Stimulated activated CD4-positive, alpha-beta T cell treated with anti-CD3 and anti-CD28 coated beads, Interleukin-4, amount 100 ng/mL, for 1 hour (primary cell): ENCODE measurements around the gene INPP5A.

Source experiments
- DNase-seq: peaks from one replicate; pipeline ENCODE4 v3.0.0-alpha.2; 2020

INPP5A gene

DNA sequence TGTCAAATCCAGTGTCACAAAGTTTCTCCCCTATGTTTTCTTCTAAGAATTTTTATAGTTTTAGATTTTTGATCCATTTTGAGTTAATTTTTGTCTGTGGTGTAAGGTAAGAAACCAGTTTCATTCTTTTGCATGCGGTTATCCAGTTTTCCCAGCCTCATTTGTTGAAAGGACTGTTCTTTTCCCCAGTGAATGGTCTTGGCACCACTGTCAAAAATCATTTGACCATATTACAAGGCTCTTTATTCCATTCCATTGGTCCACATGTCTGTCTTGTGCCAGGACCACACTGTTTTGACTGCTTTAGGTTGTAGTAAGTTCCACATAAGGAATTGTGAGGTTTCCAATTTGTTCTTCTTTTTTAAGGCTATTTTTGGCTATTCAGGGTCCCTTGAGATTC lies 64.0 kb downstream of the INPP5A start:
- no peak for DNase-seq

- no peak for DNase-seq
Observed at GRCh38 chr10:132602614-132603013, 65.0 kb downstream of the INPP5A start.

DNA sequence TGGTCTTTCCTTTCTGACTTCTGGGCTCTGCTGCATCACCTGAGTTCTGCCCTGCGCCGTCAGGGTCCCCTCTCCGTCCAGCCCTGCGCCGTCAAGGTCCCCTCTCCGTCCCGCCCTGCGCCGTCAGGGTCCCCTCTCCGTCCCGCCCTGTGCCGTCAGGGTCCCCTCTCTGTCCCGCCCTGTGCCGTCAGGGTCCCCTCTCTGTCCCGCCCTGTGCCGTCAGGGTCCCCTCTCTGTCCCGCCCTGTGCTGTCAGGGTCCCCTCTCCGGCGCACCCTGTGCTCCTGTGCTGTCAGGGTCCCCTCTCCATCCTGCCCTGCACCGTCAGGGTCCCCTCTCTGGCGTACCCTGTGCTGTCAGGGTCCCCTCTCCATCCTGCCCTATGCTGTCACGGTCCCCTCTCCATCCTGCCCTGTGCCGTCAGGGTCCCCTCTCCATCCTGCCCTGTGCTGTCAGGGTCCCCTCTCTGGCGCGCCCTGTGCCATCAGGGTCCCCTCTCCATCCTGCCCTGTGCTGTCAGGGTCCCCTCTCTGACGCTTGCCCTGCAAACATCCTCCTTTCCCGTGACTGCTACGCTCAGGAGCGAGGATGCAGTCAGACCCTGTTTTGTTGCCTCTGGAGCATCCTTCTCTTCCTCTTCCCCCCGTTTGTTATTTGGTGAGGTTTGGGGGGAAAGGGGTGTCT lies 66.4 kb downstream of the INPP5A start:
- DNase-seq = no peak

DNA sequence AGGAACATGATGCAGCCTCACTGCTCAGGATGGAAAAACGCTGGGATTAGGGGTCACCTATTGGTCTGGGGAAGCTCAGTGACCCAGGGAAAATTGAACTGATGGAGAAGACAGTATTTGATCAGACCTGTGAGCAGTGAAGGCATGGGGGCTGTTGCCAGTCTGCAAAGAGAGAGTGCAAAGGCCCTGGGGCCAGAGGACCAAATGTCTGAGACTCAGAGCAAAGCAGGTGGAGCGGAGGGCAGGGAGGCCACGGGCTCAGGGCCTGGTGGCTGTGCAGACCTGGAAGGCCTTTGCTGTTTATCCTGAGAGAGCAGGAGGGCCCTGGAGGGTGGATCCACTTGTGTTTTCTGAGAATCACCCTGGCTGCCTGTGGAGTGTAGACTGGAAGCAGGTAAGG lies 67.1 kb downstream of the INPP5A start:
- DNase-seq = no peak

GRCh38 chr10:132605390-132605789 lies 67.8 kb downstream of the INPP5A start:
- DNase-seq = no peak

- DNase-seq = no peak
Observed at GRCh38 chr10:132606031-132606491, 68.5 kb downstream of the INPP5A start.

DNA sequence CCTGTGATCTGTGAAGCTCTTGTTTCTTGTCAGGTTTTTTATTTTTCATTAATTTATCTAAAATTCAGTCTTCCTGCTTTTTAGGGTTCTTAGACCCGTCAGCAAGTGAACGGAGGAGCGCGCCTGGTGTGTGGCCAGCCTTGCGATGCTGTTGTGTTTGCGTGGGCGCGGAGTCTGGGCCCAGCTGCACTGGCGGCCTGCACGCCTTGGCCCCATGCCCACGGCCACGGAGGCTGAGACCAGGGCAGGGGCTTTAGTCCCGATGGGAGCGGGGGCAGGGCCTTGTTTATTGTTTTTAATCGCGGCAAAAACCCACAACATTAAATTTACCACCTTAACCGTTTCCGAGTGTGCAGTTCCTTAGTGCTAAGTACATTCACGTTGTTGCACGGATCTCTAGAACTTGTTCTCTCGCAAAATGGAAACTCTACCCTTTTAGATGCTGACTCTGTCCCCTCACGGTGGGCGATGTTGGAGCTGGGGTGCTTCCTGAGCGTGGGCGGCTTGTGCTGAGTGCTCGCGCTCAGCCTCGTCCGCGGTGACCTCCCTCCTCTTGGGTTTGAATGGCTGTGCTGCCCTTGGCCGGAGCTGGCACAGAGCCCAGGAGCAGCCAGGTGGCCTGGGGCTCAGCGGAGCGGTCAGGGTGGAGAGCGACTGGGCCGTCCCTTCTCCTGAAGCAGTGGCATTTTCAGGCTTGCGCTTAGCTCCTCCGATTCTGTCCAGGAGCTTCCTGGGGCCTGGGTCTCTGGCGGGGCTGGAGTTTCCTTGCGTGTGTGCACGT lies 69.1 kb downstream of the INPP5A start:
- no peak for DNase-seq

GRCh38 chr10:132607491-132607890 lies 69.9 kb downstream of the INPP5A start:
- no peak for DNase-seq

DNA sequence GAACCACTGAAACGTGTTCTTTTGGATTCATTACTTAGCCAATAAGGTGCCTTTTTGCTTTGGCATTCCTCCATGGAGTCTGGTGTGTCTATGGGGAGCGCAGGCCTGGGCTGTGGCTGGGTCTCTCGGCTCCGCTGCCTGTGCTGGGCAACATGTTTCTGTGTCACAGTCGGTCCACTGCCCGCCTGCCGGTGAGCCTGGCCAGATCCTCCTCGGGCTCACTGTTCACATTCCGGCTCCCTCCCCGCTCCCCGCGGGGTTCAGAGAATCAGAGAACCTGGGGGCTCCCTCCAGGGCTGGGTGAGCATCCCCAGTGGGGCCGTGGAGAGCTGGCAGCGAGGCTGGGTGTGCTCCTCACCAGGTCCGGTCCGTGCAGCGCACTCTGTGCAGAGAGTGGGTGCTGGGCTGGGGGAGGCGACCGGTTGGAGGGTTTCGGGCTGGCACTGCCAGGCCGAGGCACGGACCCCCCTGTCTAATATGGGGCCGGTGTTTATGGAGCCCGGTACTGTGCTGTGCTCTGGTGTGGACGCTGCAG lies 70.4 kb downstream of the INPP5A start:
- DNase-seq = no peak

DNA sequence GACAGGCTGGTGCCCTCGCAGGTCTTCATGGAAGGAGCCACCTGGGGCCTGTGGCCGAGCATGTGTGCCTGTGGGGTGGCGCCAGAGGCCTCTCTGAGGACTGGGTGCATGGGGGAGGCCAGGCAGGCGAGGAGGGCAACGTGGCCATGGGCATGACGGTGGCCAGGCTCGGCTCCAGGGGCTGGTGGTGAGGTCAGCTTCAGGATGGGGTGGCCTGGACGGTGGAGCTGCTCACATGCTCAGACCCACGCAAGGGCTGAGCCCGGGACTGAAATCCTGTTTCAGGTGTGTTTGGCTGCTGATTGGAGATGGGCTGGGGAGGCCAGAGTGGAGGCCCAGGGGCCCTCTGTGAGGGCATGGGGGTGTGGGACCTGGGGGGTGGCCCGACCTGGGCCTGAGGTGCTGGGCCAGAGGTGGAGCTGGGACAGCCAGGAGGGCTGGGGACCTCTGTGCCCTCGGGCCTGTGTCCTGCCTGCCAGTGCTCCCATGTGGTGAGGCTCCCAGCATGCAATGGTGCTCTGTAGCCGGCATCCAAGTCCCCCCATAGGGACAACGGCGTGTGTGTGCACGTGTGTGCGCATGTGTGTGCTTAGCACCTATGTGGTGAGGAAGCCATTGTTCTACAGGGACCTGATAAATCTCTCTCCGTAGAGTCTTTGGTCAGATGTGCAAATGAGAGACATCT lies 71.1 kb downstream of the INPP5A start:
- DNase-seq = no peak

DNA sequence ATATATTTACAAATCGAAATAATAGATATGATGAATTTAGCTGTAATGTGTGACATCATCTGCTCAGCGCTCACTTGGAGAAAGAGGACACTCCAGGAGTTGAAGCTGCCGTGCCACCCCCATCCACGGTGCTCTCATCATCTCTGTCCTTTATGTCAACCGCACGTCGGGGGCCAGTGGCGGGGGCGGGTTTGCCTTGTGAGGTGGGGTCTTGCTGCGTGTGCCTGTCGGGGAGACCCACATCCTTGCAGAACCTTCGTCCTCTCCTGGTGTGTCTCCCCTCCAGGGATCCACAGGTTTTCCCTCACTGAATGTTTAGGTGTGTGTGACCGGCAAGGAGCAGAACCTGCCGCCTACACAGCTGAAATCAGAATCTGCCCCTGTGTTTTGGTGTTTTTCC lies 71.6 kb downstream of the INPP5A start:
- DNase-seq = no peak

GRCh38 chr10:132610071-132610701 lies 72.6 kb downstream of the INPP5A start:
- no peak for DNase-seq

- DNase-seq = no peak
Observed at GRCh38 chr10:132611026-132611910, 73.7 kb downstream of the INPP5A start.

DNA sequence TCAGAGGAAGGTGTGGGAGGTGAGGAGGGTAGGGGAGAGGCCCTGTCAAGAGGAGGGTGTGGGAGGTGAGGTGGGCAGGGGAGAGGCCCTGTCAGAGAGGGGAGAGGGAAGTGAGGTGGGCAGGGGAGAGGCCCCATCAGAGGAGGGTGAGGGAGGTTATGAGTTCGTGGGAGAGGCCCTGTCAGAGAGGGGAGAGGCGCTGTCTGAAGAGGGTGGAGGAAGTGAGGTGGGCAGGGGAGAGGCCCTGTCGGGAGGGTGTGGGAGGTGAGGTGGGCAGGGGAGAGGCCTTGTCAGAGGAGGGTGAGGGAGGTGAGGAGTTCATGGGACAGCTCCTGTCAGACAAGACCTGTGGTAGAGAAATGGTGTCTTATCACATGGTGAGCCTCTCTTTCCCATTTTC lies 74.4 kb downstream of the INPP5A start:
- no peak for DNase-seq

DNA sequence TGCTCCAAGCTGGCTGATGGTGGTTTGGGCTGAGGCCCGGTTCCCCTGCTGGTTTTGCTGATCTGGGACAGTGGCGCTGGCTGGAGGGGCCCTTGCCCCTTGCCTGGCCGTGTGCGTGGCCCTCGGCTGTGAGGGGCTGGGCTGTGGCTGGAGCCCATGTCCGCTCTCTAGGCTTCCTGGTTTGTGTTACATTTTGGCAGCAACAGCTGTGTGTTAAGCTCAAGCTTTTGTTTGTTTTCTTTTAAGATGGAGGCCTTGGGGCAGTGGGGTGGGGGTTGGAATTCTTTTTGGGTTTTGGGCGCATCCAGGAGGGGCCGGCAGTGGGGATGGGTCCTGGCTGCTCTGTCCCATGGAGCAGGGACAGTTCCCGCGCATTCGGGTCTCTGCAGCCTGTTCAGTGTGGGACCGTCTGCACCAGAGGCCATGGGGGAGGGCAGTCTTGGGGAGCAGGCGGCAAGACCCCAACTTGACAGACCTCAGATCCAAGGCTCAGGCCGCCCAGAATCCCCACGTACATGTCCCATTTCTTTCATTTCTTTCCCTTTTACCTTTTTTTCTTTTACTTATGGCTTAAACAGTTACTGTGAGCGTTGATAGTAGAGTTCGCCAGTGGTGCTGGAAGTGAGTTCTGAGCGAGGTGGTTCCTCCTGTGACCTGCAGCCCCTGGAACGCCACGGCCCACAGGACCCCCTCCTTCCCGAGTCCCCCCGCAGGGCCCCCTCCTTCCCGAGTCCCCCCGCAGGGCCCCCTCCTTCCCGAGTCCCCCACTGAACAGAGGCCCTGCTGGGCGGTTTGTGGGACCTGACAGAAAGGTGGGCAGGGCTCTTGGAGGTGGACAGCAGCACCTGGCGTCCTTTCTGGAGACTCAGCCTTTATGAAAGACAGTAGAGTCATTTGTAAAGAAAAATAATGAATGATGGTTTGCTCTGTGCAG lies 75.3 kb downstream of the INPP5A start:
- no peak for DNase-seq

DNA sequence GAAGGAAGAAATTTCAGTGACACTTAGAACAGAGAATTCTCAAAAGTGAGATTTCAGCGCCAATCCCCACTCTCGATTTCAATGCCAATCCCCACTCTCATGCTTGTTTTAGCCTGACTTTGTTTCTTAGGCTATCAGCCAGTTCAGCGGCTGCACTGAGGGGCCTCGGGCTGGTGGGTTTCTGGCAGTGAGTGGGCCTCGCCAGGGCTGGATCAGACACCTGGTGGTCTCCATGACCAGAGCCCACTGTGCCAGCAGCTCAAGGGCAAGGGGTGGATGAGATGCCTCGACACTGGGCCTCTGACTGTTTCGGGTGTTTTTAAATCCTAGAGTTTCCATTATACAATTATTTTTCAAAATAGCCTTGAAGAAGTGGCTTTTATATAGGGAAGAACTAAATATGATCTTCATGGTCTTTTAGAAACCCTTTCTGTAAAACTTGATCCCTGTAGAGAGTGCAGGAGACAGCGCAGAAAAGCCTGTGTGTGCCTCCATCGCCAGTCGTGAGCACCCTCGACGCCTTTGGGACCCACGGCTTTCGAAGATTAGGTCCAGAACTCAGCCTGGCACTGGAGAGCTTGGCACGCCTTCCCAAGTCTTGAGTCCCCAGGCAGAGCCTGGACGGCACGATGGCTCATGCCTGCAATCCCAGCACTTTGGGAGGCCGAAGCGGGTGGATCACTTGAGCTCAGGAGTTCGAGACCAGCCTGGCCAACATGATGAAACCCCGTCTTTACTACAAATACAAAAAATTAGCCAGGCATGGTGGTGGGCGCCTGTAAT lies 76.2 kb downstream of the INPP5A start:
- no peak for DNase-seq

GRCh38 chr10:132614431-132615340 lies 77.1 kb downstream of the INPP5A start:
- DNase-seq = no peak

GRCh38 chr10:132615341-132616169 lies 78.0 kb downstream of the INPP5A start:
- DNase-seq = no peak
